Glutamatergic neuron (in vitro differentiated cells): ENCODE data around the gene GLT8D2. TPM values are rescaled to one million over a fixed set of nuclear protein-coding genes. Genes with fewer than 3 reads are reported as not detected.

Source experiments
- DNase-seq: peaks from one replicate; pipeline ENCODE4 v3.0.0; 2022
- H3K27ac Mint-ChIP-seq: one replicate; pipeline ENCODE4 v1.8.0; 2020; ENCODE audit warnings: mild to moderate bottlenecking, mixed read lengths, inconsistent platforms; ENCODE audit not compliant: unreplicated experiment
- H3K27me3 Mint-ChIP-seq: one replicate; pipeline ENCODE4 v1.8.0; 2020; ENCODE audit warnings: mild to moderate bottlenecking, moderate library complexity, mixed read lengths, inconsistent platforms; ENCODE audit not compliant: unreplicated experiment
- H3K36me3 Mint-ChIP-seq: one replicate; pipeline ENCODE4 v1.8.0; 2020; ENCODE audit warnings: mild to moderate bottlenecking, mixed read lengths, inconsistent platforms; ENCODE audit not compliant: unreplicated experiment
- H3K4me1 Mint-ChIP-seq: one replicate; pipeline ENCODE4 v1.8.0; 2020; ENCODE audit warnings: mild to moderate bottlenecking, low read depth, mixed read lengths, inconsistent platforms; ENCODE audit not compliant: unreplicated experiment
- H3K4me3 Mint-ChIP-seq: one replicate; pipeline ENCODE4 v1.8.0; 2020; ENCODE audit warnings: mild to moderate bottlenecking, mixed read lengths, inconsistent platforms; ENCODE audit not compliant: unreplicated experiment
- H3K9me3 Mint-ChIP-seq: one replicate; pipeline ENCODE4 v1.8.0; 2020; ENCODE audit warnings: mild to moderate bottlenecking, moderate library complexity, mixed read lengths, inconsistent platforms; ENCODE audit not compliant: unreplicated experiment
- total RNA-seq: library from RNA; stranded (reverse); fragmentation: NEBNext Ultra II Directional; extraction: Animal tissue kit (Norgen Biotek cat#: 25700); gene quantifications from one replicate; pipeline ENCODE4 v1.2.1, GENCODE V29; 2021; ENCODE audit not compliant: unreplicated experiment
- TF ChIP-seq, protein P1 (sequence below): fragments of 200-600 bp; sonication (generic); IDR thresholded peaks from one replicate; pipeline ENCODE4 v1.5.0; 2021; ENCODE audit not compliant: partially characterized antibody, unreplicated experiment

GLT8D2 gene
- total RNA-seq, 1 donor from 2014 or later = not detected

- TF ChIP-seq, protein P1, sequence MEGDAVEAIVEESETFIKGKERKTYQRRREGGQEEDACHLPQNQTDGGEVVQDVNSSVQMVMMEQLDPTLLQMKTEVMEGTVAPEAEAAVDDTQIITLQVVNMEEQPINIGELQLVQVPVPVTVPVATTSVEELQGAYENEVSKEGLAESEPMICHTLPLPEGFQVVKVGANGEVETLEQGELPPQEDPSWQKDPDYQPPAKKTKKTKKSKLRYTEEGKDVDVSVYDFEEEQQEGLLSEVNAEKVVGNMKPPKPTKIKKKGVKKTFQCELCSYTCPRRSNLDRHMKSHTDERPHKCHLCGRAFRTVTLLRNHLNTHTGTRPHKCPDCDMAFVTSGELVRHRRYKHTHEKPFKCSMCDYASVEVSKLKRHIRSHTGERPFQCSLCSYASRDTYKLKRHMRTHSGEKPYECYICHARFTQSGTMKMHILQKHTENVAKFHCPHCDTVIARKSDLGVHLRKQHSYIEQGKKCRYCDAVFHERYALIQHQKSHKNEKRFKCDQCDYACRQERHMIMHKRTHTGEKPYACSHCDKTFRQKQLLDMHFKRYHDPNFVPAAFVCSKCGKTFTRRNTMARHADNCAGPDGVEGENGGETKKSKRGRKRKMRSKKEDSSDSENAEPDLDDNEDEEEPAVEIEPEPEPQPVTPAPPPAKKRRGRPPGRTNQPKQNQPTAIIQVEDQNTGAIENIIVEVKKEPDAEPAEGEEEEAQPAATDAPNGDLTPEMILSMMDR = no peak
- H3K4me1 Mint-ChIP-seq = no peaks in the 10 kb centered on the region
- no peak overlapping the region for H3K27ac Mint-ChIP-seq
- H3K4me3 Mint-ChIP-seq = no peak overlapping the region
- no peaks in the 10 kb centered on the region for H3K27me3 Mint-ChIP-seq
- no peaks in the 10 kb centered on the region for H3K9me3 Mint-ChIP-seq
- no peak for DNase-seq
- H3K36me3 Mint-ChIP-seq = no peaks in the 10 kb centered on the region
These were observed 40.7 kb upstream of the GLT8D2 start for GRCh38 chr12:104090685-104091084.

- Mint-ChIP-seq H3K4me1 (no peaks in the 10 kb centered on the region), H3K27ac (no peak overlapping the region), H3K9me3 (no peaks in the 10 kb centered on the region), H3K4me3 (no peak overlapping the region), H3K27me3 (no peaks in the 10 kb centered on the region), H3K36me3 (no peaks in the 10 kb centered on the region)
- TF ChIP-seq, protein P1 = no peak
- no peak for DNase-seq
These were observed 33.9 kb upstream of the GLT8D2 start for GRCh38 chr12:104083769-104084475.

DNA sequence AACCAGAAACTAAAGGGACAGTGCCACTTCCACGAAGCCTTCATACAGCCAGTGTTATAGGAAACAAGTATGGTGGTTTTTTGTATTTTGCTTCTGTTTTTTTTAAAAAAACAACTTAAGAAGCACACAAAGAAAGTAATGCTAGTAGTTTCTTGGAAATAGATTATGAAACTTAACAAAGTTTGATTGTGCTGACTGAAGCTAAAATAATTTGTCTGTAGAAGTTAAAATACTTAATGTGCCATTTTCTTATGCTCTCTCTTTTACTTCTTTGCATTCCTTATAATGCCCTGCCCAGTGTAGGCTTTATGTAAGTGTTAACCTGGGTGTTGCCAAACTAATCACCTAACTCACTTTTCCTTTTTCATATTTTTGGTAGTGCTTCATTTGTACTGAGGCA is 30.8 kb upstream of the GLT8D2 start:
- H3K9me3 Mint-ChIP-seq = no peaks in the 10 kb centered on the region
- TF ChIP-seq, protein P1 = no peak
- no peak overlapping the region for H3K27ac Mint-ChIP-seq
- no peaks in the 10 kb centered on the region for H3K27me3 Mint-ChIP-seq
- no peak overlapping the region for H3K4me3 Mint-ChIP-seq
- no peaks in the 10 kb centered on the region for H3K36me3 Mint-ChIP-seq
- H3K4me1 Mint-ChIP-seq = no peaks in the 10 kb centered on the region
- DNase-seq = no peak

DNA sequence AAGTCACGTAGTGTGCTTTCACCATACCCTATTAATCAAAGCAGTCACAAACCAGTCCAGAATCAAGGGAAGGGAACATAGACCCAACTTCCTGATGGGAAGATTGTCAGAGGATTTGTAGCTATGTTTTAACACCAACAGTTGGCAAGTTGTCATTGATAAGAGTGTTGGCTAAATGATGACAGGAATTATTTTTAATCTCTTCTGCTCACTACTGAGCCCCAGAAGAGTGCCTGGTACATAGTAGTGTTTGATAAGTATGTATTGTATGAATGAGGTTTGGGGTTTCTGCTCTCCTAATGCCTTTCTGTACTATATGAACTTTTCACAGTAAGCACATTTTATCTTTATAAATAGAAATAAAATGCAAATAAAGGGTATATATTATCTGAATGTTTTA is 29.0 kb upstream of the GLT8D2 start:
- Mint-ChIP-seq H3K4me3 (no peak overlapping the region), H3K9me3 (no peaks in the 10 kb centered on the region), H3K27ac (no peak overlapping the region), H3K4me1 (no peaks in the 10 kb centered on the region), H3K36me3 (no peaks in the 10 kb centered on the region), H3K27me3 (no peaks in the 10 kb centered on the region)
- no peak for DNase-seq
- TF ChIP-seq, protein P1 = no peak

- no peak overlapping the region for H3K27ac Mint-ChIP-seq
- H3K4me1 Mint-ChIP-seq = no peaks in the 10 kb centered on the region
- no peaks in the 10 kb centered on the region for H3K36me3 Mint-ChIP-seq
- no peak for DNase-seq
- no peaks in the 10 kb centered on the region for H3K9me3 Mint-ChIP-seq
- TF ChIP-seq, protein P1 = no peak
- H3K4me3 Mint-ChIP-seq = no peak overlapping the region
- no peaks in the 10 kb centered on the region for H3K27me3 Mint-ChIP-seq
These were observed 23.7 kb upstream of the GLT8D2 start for GRCh38 chr12:104073699-104074098.
